Measurements from ENCODE around the gene TMEM30A. TPM values are rescaled to one million over a fixed set of nuclear protein-coding genes. Genes with fewer than 3 reads are reported as not detected.

TMEM30A gene
- total and polyA plus RNA-seq, 12 donors: 28.7 to 68.0 (median 51.0) TPM

GRCh38 chr6:75213112-75213511 lies 71.5 kb downstream of the TMEM30A start:
- DNase-seq: no peak
- 11 to 18% methylated on average over 1 of the region's 1 CpG for WGBS, 2 donors
- H3K36me3 ChIP-seq: no peaks in the 10 kb centered on the region
- H3K9me3 ChIP-seq: no peaks in the 10 kb centered on the region
- no peak overlapping the region for H3K4me3 ChIP-seq
- ATAC-seq: peak in 1 of 8 donors; percentile 18
- TF ChIP-seq, protein P1, sequence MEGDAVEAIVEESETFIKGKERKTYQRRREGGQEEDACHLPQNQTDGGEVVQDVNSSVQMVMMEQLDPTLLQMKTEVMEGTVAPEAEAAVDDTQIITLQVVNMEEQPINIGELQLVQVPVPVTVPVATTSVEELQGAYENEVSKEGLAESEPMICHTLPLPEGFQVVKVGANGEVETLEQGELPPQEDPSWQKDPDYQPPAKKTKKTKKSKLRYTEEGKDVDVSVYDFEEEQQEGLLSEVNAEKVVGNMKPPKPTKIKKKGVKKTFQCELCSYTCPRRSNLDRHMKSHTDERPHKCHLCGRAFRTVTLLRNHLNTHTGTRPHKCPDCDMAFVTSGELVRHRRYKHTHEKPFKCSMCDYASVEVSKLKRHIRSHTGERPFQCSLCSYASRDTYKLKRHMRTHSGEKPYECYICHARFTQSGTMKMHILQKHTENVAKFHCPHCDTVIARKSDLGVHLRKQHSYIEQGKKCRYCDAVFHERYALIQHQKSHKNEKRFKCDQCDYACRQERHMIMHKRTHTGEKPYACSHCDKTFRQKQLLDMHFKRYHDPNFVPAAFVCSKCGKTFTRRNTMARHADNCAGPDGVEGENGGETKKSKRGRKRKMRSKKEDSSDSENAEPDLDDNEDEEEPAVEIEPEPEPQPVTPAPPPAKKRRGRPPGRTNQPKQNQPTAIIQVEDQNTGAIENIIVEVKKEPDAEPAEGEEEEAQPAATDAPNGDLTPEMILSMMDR (IDR thresholded peaks at IDR 0.05): no peak
- intact Hi-C loops (cut with DNase I): loop anchor here in 6 of 10 donors (5.0 to 10.0 kb wide), 5 partner anchors 1121 to 1538 kb away; no protein-coding TSS in a partner anchor
- peak overlapping the region in 1 of 10 donors; percentile 22 for H3K27ac ChIP-seq
- peaks cover 0 to 33% (median 6%) of the 10 kb centered on the region in 7 donors for H3K27me3 ChIP-seq
- H3K4me1 ChIP-seq: peaks cover 0 to 55% (median 23%) of the 10 kb centered on the region in 9 donors

DNA sequence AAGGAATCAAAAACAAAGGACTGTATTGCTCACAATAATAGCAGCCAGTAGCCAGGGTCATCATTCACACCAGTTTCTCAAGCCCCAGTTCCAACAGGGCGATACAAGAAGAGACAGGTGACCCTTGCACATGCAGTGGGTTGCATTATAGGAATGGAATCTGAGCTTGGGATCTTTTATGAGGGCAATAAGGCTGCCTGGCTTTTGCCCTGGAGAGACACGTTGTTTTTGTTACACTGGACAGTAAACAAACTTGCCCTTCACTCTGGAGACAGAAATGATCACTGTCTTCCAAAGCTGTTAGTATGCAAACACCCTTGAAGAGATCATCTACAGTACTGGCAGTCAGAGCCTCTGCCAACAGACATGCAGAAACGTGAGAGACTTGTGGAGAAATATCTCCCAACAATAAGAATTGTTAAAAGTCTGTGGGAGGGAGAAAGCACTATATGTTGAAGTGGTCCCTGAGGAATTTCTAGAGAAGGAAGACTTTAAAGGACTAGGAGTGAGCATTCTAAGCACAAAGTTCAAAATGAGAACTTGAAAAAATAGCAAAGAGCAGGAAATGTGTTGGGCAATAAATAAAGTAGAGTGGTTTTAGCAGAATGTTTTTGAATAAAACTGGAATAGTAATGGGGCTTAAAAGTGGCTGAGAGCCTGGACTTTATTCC lies 72.5 kb downstream of the TMEM30A start:
- H3K27ac ChIP-seq: peak overlapping the region in 1 of 10 donors; percentile 0
- intact Hi-C loops (cut with DNase I): loop anchor here in 8 of 10 donors (1.0 to 10.0 kb wide), 7 partner anchors 1120 to 1537 kb away; no protein-coding TSS in a partner anchor

DNA sequence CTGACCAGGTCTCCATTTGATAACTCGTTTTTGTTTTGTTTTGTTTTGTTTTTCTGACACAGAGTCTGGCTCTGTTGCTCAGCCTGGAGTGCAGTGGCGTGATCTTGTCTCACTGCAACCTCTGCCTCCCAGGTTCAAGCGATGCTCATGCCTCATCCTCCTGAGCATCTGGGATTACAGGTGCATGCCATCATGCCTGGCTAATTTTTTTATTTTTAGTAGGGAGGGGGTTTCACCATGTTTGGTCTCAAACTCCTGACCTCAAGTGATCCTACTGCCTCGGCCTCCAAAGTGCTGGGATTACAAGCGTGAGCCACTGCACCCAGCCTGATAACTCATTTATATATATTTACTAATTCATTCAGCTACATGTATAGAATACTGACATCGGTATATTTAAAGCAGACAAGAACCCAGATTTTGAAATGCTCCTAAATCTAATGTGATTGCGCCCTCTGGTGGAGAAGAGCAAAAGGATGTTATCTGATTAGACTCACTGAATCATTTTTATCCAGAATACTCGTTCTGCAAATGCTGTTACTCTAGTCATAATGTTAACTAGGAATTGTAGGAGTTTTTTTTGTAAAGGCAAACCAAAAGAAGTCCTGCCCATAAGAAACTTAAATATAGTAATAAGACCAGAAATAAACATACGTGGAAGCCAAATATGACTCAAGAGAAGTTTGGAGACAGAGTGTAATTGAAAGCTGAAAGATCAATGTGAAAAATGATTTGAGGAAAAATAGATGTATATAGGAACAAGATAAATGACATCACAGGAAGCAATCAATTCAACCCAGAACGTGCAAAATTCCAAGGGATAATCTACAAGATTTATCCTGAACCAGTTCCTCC lies 73.5 kb downstream of the TMEM30A start:
- no peaks in the 10 kb centered on the region for H3K9me3 ChIP-seq
- no peak overlapping the region for H3K27ac ChIP-seq
- H3K27me3 ChIP-seq: peaks cover 0 to 51% (median 24%) of the 10 kb centered on the region in 7 donors
- intact Hi-C loops (cut with DNase I): loop anchor here in 8 of 10 donors (1.0 to 10.0 kb wide), 7 partner anchors 1119 to 1536 kb away; no protein-coding TSS in a partner anchor
- no peak for ATAC-seq
- TF ChIP-seq, protein P1 (IDR thresholded peaks at IDR 0.05): peak; percentile 69 to 88 (median 83)
- no peaks in the 10 kb centered on the region for H3K36me3 ChIP-seq
- WGBS, 2 donors: 28 to 31% methylated on average over 10 of the region's 10 CpGs
- H3K4me3 ChIP-seq: no peak overlapping the region
- H3K4me1 ChIP-seq: peaks cover 0 to 52% (median 31%) of the 10 kb centered on the region in 9 donors
- DNase-seq: peak in 1 of 2 donors; percentile 65

More for the DNA sequence above, 72.5 kb downstream of the TMEM30A start:
- H3K9me3 ChIP-seq: no peaks in the 10 kb centered on the region
- peaks cover 0 to 47% (median 22%) of the 10 kb centered on the region in 9 donors for H3K4me1 ChIP-seq
- no peak overlapping the region for H3K4me3 ChIP-seq
- WGBS, 2 donors: 25 to 37% methylated on average over 3 of the region's 3 CpGs
- no peaks in the 10 kb centered on the region for H3K36me3 ChIP-seq
- TF ChIP-seq, protein P1 (IDR thresholded peaks at IDR 0.05): no peak
- H3K27me3 ChIP-seq: peaks cover 0 to 42% (median 14%) of the 10 kb centered on the region in 7 donors
- no peak for ATAC-seq
- no peak for DNase-seq

DNA sequence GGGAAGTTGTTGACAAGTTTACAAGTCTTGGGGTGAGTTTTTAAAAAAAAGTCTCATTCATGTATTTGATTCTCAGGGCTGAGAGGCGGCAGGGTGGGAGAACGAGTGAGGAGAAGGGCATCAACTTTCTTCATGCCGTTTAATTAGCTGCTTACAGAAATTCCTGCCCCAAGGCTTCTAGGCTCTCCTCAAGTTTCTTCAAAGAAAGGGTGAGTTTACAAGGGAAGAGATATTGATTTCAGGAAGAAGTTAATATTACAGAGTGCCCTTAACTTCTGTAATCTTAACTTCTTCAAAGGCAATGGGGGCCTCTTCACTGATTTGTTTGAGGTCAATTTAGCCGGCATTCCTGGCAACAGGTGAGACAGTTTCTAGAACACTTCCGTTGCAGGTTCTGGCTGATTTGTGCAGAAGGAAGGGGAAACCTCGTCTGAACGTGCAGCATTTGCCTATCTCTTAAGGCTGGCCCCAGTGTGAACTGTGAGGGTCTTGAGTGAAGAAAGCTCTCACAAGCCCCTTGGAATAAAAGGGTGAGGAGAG lies 75.3 kb downstream of the TMEM30A start:
- TF ChIP-seq, protein P1 (IDR thresholded peaks at IDR 0.05): peak in 2 of 9 donors; percentile 0 to 11
- H3K36me3 ChIP-seq: no peaks in the 10 kb centered on the region
- DNase-seq (no peak), ATAC-seq (no peak)
- H3K4me1 ChIP-seq: peaks cover 0 to 69% (median 43%) of the 10 kb centered on the region in 9 donors
- peaks cover 0 to 70% (median 41%) of the 10 kb centered on the region in 7 donors for H3K27me3 ChIP-seq
- peak overlapping the region in 1 of 10 donors; percentile 23 for H3K27ac ChIP-seq
- intact Hi-C loops (cut with DNase I): loop anchor here (1.0 to 10.0 kb wide), 26 partner anchors 314 to 1534 kb away; no protein-coding TSS in a partner anchor
- no peaks in the 10 kb centered on the region for H3K9me3 ChIP-seq
- peak overlapping the region in 2 of 10 donors; percentile 37 to 39 for H3K4me3 ChIP-seq
- 29 to 35% methylated on average over 7 of the region's 7 CpGs for WGBS, 2 donors

Data from heart right ventricle (tissue), 16 donors.